ENCODE data around the gene PDPR. TPM values are rescaled to one million over a fixed set of nuclear protein-coding genes. Genes with fewer than 3 reads are reported as not detected.
"Not testable (repeated sequence)": the region's sequence is repeated elsewhere in the genome, so short reads cannot be mapped to it uniquely, and the experiment has no call there.

Gene PDPR
- 19.3 TPM for total RNA-seq
- long read RNA-seq, partial matches to known transcripts, result 0 of 9 reads
- long read RNA-seq, other reads (novel, unspliced or antisense), result 9 of 9 reads

- ATAC-seq (peak; percentile 99), DNase-seq (peak; percentile 99)
- intact Hi-C loops (cut with micrococcal nuclease), result not testable (repeated sequence)
Measured at GRCh38 chr16:70113982-70114826, at the start of gene PDPR. PDPR (plus strand) TSS chr16:70114332; CDS start chr16:70120493, 6,161 bp downstream.

- DNase-seq, result peak; percentile 66
- ATAC-seq, result peak; percentile 39
- intact Hi-C loops (cut with micrococcal nuclease), result not testable (repeated sequence)
Measured at GRCh38 chr16:70064841-70065370, 49.2 kb upstream of the PDPR start.

- intact Hi-C loops (cut with micrococcal nuclease); DNase-seq: not testable (repeated sequence)
- peak; percentile 66 for ATAC-seq
Measured at GRCh38 chr16:70065376-70065745, 48.8 kb upstream of the PDPR start.

GRCh38 chr16:70065746-70066658, 48.1 kb upstream of the PDPR start:
- intact Hi-C loops (cut with micrococcal nuclease), result not testable (repeated sequence)
- peak; percentile 97 for ATAC-seq
- DNase-seq, result peak; percentile 95

GRCh38 chr16:70066751-70067150, 47.4 kb upstream of the PDPR start:
- intact Hi-C loops (cut with micrococcal nuclease); DNase-seq; ATAC-seq: not testable (repeated sequence)

- intact Hi-C loops (cut with micrococcal nuclease); DNase-seq; ATAC-seq: not testable (repeated sequence)
Measured at GRCh38 chr16:70079081-70079480, 35.1 kb upstream of the PDPR start.

GRCh38 chr16:70081219-70081618, 32.9 kb upstream of the PDPR start:
- DNase-seq; intact Hi-C loops (cut with micrococcal nuclease): not testable (repeated sequence)
- peak; percentile 55 for ATAC-seq

- DNase-seq; intact Hi-C loops (cut with micrococcal nuclease); ATAC-seq: not testable (repeated sequence)
Measured at GRCh38 chr16:70083931-70084330, 30.2 kb upstream of the PDPR start.

- ATAC-seq; intact Hi-C loops (cut with micrococcal nuclease); DNase-seq: not testable (repeated sequence)
Measured at GRCh38 chr16:70088160-70088559, 26.0 kb upstream of the PDPR start.

- DNase-seq; intact Hi-C loops (cut with micrococcal nuclease); ATAC-seq: not testable (repeated sequence)
Measured at GRCh38 chr16:70088877-70089276, 25.3 kb upstream of the PDPR start.

GRCh38 chr16:70089289-70089688, 24.8 kb upstream of the PDPR start:
- DNase-seq; intact Hi-C loops (cut with micrococcal nuclease): not testable (repeated sequence)

GRCh38 chr16:70091104-70091503, 23.0 kb upstream of the PDPR start:
- ATAC-seq; intact Hi-C loops (cut with micrococcal nuclease): not testable (repeated sequence)

More at GRCh38 chr16:70089289-70089688, 24.8 kb upstream of the PDPR start:
- not testable (repeated sequence) for ATAC-seq

GRCh38 chr16:70094096-70094495, 20.0 kb upstream of the PDPR start:
- DNase-seq; intact Hi-C loops (cut with micrococcal nuclease); ATAC-seq: not testable (repeated sequence)

More at GRCh38 chr16:70091104-70091503, 23.0 kb upstream of the PDPR start:
- DNase-seq, result not testable (repeated sequence)

- not testable (repeated sequence) for DNase-seq
Measured at GRCh38 chr16:70109583-70110279, 4.4 kb upstream of the PDPR start.

GRCh38 chr16:70112162-70112561, 2.0 kb upstream of the PDPR start:
- DNase-seq; ATAC-seq; intact Hi-C loops (cut with micrococcal nuclease): not testable (repeated sequence)

More at GRCh38 chr16:70109583-70110279, 4.4 kb upstream of the PDPR start:
- intact Hi-C loops (cut with micrococcal nuclease); ATAC-seq: not testable (repeated sequence)

GRCh38 chr16:70113599-70113981, 542 bp upstream of the PDPR start:
- intact Hi-C loops (cut with micrococcal nuclease); DNase-seq: not testable (repeated sequence)
- ATAC-seq, result peak; percentile 52

GRCh38 chr16:70118354-70118753, 4.2 kb downstream of the PDPR start:
- intact Hi-C loops (cut with micrococcal nuclease); DNase-seq; ATAC-seq: not testable (repeated sequence)

- ATAC-seq; intact Hi-C loops (cut with micrococcal nuclease); DNase-seq: not testable (repeated sequence)
Measured at GRCh38 chr16:70118776-70119175, 4.6 kb downstream of the PDPR start.

All from left ventricle myocardium superior (tissue), 1 donor.